Measurements from ENCODE around the gene DIO3.

The DIO3 gene

GRCh38 chr14:101556131-101556530, 5.2 kb upstream of the DIO3 start:
- no peaks in the 10 kb centered on the region for H3K9me3 ChIP-seq (ENCODE audit: insufficient read depth, low read length, severe bottlenecking)
- no peaks in the 10 kb centered on the region for H3K79me2 ChIP-seq (ENCODE audit: insufficient read depth, low read length)
- no peaks in the 10 kb centered on the region for H3K27me3 ChIP-seq (ENCODE audit: insufficient read depth, low read length, poor library complexity)
- ATAC-seq (ENCODE audit: insufficient read depth, low read depth) (no peak), DNase-seq (no peak)
- no peak overlapping the region for H3K4me3 ChIP-seq (ENCODE audit: low read depth in 1 of 2, low read length in 2 of 2)
- H3K4me1 ChIP-seq (ENCODE audit: insufficient read depth, low read length) = no peaks in the 10 kb centered on the region
- TF ChIP-seq CTCF (IDR thresholded peaks at IDR 0.05; ENCODE audit: borderline replicate concordance, extremely low read depth, low read length, poor library complexity, severe bottlenecking) (no peak), EZH2 (IDR thresholded peaks at IDR 0.05; ENCODE audit: borderline replicate concordance, low read depth, low read length, severe bottlenecking) (no peak)
- H3K4me2 ChIP-seq (ENCODE audit: insufficient read depth, low read length) = no peak overlapping the region
- no peaks in the 10 kb centered on the region; the same call in 1 of the 2 replicates for H4K20me1 ChIP-seq (ENCODE audit: insufficient read depth, low read length)
- H3K9ac ChIP-seq (ENCODE audit: low read depth, low read length) = no peak overlapping the region
- H2AFZ ChIP-seq (ENCODE audit: low read depth, low read length) = no peak overlapping the region
- no peaks in the 10 kb centered on the region for H3K36me3 ChIP-seq (ENCODE audit: insufficient read depth, low read length)
- no peak overlapping the region for H3K27ac ChIP-seq (ENCODE audit: low read length)

GRCh38 chr14:101556566-101557320, 4.6 kb upstream of the DIO3 start:
- Histone ChIP-seq H3K9me3 (ENCODE audit: insufficient read depth, low read length, severe bottlenecking) (peaks cover 3% of the 10 kb centered on the region), H2AFZ (ENCODE audit: low read depth, low read length) (no peak overlapping the region), H3K9ac (ENCODE audit: low read depth, low read length) (no peak overlapping the region), H3K4me2 (ENCODE audit: insufficient read depth, low read length) (no peak overlapping the region), H3K79me2 (ENCODE audit: insufficient read depth, low read length) (no peaks in the 10 kb centered on the region), H3K36me3 (ENCODE audit: insufficient read depth, low read length) (no peaks in the 10 kb centered on the region), H4K20me1 (ENCODE audit: insufficient read depth, low read length) (no peaks in the 10 kb centered on the region; the same call in 1 of the 2 replicates), H3K4me3 (ENCODE audit: low read depth in 1 of 2, low read length in 2 of 2) (no peak overlapping the region), H3K27me3 (ENCODE audit: insufficient read depth, low read length, poor library complexity) (no peaks in the 10 kb centered on the region), H3K4me1 (ENCODE audit: insufficient read depth, low read length) (no peaks in the 10 kb centered on the region), H3K27ac (ENCODE audit: low read length) (no peak overlapping the region)
- no peak for TF ChIP-seq CTCF (IDR thresholded peaks at IDR 0.05; ENCODE audit: borderline replicate concordance, extremely low read depth, low read length, poor library complexity, severe bottlenecking)
- TF ChIP-seq EZH2 (IDR thresholded peaks at IDR 0.05; ENCODE audit: borderline replicate concordance, low read depth, low read length, severe bottlenecking) = no peak
- no peak for DNase-seq
- ATAC-seq (ENCODE audit: insufficient read depth, low read depth) = no peak

- H3K36me3 ChIP-seq (ENCODE audit: insufficient read depth, low read length) = no peaks in the 10 kb centered on the region
- H3K79me2 ChIP-seq (ENCODE audit: insufficient read depth, low read length) = no peaks in the 10 kb centered on the region
- H3K4me1 ChIP-seq (ENCODE audit: insufficient read depth, low read length) = no peaks in the 10 kb centered on the region
- TF ChIP-seq EZH2 (IDR thresholded peaks at IDR 0.05; ENCODE audit: borderline replicate concordance, low read depth, low read length, severe bottlenecking) (no peak), CTCF (IDR thresholded peaks at IDR 0.05; ENCODE audit: borderline replicate concordance, extremely low read depth, low read length, poor library complexity, severe bottlenecking) (no peak)
- peaks cover 5% of the 10 kb centered on the region for H3K9me3 ChIP-seq (ENCODE audit: insufficient read depth, low read length, severe bottlenecking)
- DNase-seq (no peak), ATAC-seq (ENCODE audit: insufficient read depth, low read depth) (no peak)
- no peak overlapping the region for H3K4me2 ChIP-seq (ENCODE audit: insufficient read depth, low read length)
- H3K27me3 ChIP-seq (ENCODE audit: insufficient read depth, low read length, poor library complexity) = no peaks in the 10 kb centered on the region
- H3K9ac ChIP-seq (ENCODE audit: low read depth, low read length) = no peak overlapping the region
- H3K4me3 ChIP-seq (ENCODE audit: low read depth in 1 of 2, low read length in 2 of 2) = no peak overlapping the region
- no peak overlapping the region for H3K27ac ChIP-seq (ENCODE audit: low read length)
- no peak overlapping the region for H2AFZ ChIP-seq (ENCODE audit: low read depth, low read length)
- no peaks in the 10 kb centered on the region; the same call in 1 of the 2 replicates for H4K20me1 ChIP-seq (ENCODE audit: insufficient read depth, low read length)
Measured at GRCh38 chr14:101557321-101557695, 4.0 kb upstream of the DIO3 start.

Measured in DND-41 (cell line).